HG03521 (cell line): ENCODE measurements around the gene SGF29.
A peak's percentile ranks its signal among the peaks of the same experiment; 100 is the strongest.
"Not testable (repeated sequence)": the region's sequence is repeated elsewhere in the genome, so short reads cannot be mapped to it uniquely, and the experiment has no call there.

ENCODE experiments used
- ATAC-seq: cut with Tn5 transposase; IDR thresholded peaks from one replicate; pipeline ENCODE4 v1.9.1; 2021; ENCODE audit warnings: mild to moderate bottlenecking, moderate library complexity; ENCODE audit not compliant: unreplicated experiment

SGF29 gene

DNA sequence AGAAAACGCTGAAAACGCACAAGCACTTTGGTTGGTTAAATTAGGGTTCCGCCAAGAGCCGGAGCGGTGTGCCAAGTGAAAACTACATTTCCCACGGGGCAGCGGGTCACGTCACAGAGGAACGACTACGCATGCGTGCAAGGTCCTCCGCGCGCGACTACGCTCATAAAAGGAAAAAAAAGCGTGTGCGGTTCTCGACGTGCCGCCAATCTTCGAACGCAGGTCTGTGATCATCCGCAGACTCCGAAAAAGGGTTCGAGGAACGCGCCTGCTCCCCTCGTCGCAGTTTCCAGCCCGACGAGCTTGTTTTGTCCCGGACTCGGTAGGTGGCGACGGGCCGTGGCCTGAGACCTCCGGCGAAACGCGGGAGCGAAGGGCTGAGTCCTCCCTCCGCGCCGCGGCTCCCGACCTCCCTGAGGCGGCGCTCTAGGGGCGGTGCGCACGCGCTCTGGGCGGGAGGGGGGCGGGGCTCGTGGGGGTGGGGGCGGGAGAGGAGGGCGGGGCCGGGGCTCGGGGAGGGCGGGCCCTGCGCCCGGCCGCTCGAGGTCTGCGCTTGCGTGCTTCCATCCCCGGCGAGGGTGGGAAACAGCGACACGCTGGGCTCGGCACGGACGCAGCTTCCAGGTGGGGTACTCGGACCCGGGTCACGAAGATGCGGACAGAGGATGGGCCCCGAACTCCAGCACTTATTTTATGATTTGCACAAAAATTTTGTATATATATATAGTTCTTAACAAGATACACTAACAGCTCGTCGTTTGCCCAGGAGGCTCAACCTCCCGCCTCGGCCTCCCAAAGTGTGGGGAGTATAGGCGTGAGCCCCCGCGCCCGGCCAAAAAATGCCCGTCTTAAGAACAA lies at the start of gene SGF29:
SGF29 (plus strand) TSS at position 145 of the 858 bp plus-strand sequence. CDS start 27,150 bp downstream, outside the sequence.
- peak; percentile 89 for ATAC-seq

- ATAC-seq: no peak
Observed at GRCh38 chr16:28504707-28505404, 48.9 kb upstream of the SGF29 start.

DNA sequence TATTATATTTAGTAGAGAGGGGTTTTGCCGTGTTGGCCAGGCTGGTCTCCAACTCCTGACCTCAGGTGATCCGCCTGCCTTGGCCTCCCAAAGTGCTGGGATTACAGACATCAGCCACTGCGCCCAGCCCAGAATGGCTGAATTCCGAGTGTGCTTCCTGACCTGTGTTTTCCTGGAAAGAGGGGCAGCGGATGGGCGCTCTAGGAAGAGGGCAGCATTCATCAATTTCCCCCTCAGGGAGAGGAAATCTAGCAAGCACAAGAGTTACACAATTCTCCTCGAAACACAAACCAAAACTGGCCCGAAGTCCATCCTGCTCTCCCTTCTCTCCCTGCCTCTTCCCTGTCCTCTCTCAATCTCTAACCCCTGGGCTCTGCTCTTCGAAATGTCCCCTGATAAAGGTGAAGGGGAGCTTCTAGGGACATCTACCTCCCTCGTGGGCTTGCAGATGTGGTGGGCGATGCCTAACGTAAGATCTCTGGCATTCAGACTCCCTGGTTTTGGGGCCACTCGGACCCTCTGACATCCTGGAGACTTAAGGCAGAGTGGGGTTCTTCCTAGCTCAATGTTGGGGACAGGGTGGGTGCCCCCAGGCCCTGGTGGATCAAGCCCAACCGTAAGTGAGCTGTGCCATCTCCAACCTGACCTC lies 48.1 kb upstream of the SGF29 start:
- no peak for ATAC-seq

- ATAC-seq: no peak
Observed at GRCh38 chr16:28511031-28511430, 42.7 kb upstream of the SGF29 start.

DNA sequence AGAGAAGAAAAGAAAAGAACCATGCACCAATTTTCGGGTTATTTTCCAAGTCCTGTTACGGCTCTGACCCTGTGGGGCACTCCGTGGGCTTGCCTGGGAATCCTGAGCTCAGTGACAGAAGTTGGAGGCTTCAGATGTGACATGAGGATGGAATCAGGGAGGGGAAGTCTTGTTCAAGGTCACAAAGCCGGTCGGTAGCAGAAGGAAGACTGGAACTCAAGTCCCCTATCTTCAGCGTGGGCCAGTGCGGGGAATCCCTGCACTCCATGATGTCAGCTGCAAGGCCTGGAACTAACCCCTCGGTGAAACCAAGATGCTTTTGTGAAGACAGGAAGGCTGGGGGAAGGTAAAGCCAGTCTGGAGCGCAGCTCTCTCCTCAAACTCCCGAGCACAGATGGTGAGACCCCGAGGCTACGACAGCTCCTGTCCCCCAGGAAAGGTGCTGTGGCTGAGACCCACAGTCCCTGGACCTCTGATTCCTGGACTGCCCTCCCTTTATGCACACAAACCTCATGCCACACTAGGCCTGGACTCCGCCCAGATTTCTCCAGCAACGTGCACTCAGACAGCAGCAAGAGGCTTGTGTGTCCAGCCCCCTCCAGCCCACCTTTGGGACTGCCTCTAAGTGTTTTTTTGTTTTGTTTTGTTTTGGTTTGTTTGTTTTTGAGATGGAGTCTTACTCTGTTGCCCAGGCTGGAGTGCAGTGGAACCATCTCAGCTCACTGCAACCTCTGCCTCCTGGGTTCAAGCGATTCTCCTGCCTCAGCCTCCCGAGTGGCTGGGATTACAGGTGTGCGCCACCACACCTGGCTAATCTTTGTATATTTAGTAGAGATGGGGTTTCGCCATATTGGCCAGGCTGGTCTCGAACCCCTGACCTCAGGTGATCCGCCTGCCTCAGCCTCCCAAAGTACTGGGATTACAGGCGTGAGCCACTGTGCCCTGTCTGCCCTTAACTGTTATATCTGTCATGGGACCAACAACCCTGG lies 41.6 kb upstream of the SGF29 start:
- ATAC-seq: no peak

DNA sequence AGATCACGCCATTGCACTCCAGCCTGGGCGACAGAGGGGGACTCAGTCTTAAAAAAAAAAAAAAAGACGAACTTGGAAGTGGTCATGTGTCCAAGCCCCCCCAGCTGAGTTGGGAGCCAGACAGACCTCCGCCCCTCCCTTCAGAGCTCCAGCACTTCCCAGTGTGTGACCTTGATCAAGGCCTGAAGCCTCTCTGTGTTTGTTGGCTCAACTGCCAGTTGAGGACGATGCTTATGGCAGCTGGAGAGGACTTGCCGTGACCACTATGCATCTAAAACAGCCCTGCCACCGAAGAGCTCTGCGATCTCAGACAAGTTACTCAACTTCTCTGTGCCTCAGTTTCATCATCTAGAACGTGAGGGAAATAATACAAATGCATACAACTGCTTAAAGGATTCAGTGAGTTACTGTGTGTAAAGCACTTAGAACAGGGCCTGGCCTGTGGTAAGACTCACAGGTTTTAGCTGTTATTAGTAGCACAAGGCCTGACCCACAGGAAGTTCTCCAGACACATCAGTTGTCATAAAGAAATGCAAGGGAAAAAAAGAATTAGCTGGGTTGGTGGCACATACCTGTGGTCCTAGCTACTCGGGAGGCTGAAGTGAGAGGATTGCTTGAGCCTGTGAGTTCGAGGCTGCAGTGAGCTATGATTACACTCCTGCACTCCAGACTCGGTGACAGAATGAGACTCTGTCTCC lies 40.1 kb upstream of the SGF29 start:
- no peak for ATAC-seq

DNA sequence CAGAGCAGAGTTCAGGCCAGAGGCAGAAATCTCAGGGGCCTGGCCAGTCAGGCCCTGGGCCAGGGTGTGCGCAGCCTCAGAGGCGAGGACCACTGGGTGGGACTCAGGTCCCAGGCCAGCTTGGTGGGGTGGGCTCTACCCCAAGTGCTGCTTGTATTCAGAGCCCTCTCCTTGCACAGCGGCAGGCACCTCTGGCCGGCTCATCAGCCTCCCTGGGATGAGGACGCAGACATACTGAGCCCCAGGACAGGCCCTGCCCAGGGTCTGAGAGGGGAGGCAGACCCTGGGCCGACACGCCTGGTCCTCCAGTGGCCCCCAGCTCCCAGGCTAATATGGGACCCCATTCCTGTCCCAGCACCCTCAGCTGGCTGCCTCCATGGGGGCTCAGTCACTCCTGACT lies 39.5 kb upstream of the SGF29 start:
- no peak for ATAC-seq

DNA sequence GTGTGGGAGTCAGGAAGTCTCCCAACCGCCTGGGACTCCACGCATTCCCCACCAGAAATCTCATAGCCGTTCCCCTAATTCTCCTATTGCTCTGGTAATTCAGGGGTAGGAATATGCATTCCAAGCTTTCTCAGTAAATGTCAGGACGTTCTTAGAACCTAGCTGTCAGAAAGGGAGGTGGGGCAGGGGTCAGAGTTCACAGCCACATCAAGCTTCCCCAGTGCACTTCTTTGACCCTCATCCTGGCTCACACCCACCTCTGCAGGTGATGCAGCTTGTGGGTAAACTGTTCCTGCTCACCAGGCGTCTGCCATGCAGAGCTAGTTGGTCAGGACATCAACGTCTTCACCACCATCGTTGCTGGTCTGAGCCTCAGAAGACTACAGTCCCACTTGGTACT lies 33.0 kb upstream of the SGF29 start:
- no peak for ATAC-seq

- ATAC-seq: no peak
Observed at GRCh38 chr16:28521436-28521835, 32.3 kb upstream of the SGF29 start.

- ATAC-seq: no peak
Observed at GRCh38 chr16:28522792-28523191, 30.9 kb upstream of the SGF29 start.

DNA sequence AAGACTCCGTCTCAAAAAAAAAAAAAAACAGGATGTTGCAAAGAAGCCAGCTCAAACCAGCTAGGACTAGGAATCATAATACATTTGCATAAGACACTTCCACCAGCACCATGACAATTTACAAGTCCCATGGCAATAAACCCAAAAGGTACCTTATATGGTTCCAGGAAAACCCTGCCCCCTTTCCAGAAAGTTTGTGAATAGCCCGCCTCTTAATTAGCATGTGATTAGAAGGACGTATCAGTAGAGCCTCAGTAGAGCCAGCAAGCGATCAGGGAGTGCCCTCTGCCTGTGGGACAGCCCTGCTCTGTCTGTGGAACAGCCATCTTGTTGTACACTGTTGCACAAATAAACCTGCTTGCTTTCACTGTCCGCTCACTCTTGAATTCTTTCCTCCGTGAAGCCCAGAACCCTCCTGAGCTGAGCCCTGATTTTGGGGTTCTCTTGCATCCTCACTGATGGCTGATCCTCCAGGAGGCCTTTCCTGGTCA lies 29.0 kb upstream of the SGF29 start:
- ATAC-seq: no peak

GRCh38 chr16:28526201-28527099 lies 27.3 kb upstream of the SGF29 start:
- no peak for ATAC-seq

DNA sequence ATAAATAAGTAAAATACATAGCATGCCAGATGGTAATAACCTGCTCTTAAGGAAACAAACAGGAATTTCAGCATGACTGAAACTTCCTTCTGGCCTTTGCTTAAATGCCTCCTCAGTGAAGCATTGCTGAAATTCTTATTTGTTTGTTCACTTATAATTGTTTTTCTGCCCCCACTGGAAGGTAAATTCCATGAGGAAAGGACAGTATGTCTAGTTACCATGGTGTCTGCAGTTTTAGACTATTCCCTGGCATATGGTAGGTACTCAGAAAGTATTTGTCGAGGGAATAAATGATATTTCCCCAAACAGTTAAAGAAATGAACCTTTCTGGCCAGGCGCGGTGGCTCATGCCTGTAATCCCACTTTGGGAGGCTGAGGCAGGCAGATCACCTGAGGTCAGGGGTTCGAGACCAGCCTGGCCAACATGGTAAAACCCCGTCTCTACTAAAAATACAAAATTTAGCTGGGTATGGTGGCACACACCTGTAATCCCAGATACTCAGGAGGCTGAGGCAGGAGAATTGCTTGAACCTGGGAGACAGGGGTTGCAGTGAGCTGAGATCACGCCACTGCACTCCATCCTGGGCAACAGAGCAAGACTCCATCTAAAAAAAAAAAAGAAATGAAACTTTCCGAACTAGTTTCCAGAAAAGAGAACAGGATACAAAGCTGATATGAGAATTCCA lies 26.5 kb upstream of the SGF29 start:
- not testable (repeated sequence) for ATAC-seq

DNA sequence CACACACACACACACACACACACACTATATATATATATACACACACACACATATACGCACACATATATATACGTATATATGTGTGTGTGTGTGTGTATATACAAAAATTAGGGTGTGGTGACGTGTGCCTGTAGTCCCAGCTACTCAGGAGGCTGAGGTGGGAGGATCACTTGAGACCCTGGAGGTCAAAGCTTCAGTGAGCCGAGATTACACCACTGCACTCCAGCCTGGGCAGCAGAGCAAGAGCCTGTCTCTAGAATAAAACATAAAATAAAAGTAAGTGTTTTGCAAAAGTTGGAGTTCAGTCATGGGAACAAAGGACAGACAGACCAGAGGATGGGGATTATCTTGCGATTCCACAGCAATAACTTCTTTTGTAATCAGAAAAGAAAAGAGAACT lies 25.7 kb upstream of the SGF29 start:
- ATAC-seq: no peak

DNA sequence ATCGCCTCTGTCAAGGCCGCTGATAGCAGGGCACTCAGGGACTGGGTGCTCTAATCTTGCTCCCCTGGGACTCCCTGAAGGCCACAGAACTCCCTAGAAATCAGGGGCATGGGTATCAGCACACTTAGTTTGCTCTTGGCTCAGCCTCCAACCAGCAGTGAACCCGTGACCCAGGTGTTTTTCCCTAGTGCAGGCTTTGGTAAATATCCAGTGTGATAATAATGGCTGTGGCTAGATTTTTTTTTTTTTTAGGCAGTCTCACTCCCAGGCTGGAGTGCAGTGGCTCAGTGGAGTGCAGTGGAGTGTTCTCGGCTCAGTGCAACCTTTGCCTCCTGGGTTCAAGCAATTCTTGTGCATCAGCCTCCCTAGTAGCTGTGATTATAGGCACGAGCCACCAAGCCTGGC lies 25.3 kb upstream of the SGF29 start:
- no peak for ATAC-seq

- no peak for ATAC-seq
Observed at GRCh38 chr16:28529124-28529523, 24.6 kb upstream of the SGF29 start.

DNA sequence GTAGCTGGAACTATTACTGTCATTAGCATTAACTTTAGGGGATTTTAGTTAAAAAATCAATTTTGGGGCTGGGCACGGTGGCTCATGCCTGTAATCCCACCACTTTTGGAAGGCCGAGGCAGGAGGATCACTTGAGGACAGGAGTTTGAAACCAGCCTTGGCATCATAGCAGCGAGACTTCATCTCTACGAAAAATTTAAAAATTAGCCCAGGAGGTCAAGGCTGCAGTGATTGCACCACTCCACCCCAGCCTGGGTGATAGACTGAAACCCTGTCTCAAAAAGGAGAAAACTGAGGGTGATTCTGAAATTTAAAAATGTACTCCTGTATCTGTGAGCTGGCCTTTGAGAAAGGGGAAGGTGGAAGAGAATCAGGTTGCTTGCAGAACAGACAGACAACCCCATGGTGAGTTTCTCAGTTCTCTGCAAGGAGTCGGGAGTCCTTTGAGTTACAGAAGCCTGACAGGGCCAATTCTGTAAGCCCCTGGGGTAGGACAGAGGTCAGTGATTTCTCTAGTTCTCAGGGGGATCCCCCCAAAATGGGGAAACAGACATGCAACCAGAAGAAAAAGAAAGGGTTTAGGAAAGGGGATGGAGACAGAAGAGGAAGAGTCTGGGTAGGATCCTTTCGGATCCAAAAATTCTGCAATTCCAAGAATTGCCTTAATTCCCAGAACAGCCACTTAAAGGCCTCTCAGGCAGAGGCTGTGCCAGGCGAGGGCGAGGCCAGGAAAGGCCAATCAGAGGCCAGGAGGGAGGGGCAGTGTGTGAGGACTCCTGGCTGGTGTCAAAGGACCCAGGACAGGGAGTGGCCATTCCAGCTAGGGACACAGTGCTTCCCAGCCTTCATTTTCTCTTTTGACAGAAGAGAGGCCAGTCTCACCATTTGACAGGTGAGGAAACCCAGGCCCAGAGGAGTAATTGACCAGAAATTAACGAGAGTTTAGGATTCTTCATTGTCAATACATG lies 21.7 kb upstream of the SGF29 start:
- ATAC-seq: no peak
